ENCODE data around the gene RPS6KA3.

DNA sequence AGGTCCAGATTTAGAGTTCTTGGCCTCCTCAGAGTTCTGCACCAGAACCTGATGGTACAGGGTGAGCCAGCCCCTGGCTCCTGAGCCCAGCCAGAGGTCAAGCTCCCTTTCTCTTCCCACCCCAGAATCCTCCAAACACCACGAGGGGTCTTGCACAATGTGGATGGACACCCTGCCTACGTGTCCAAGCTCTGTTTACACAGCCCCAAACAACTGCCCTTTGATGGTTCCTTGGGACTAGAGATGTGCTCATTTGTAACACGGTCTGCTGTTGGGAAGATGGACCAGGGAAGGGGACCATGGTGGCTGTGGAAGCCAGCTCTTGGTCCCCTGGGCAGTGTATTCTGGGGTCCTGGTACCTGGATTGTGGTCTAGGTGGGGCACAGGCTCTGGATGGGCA, 40.0 kb upstream of the RPS6KA3 start:
- TF ChIP-seq, protein P1, sequence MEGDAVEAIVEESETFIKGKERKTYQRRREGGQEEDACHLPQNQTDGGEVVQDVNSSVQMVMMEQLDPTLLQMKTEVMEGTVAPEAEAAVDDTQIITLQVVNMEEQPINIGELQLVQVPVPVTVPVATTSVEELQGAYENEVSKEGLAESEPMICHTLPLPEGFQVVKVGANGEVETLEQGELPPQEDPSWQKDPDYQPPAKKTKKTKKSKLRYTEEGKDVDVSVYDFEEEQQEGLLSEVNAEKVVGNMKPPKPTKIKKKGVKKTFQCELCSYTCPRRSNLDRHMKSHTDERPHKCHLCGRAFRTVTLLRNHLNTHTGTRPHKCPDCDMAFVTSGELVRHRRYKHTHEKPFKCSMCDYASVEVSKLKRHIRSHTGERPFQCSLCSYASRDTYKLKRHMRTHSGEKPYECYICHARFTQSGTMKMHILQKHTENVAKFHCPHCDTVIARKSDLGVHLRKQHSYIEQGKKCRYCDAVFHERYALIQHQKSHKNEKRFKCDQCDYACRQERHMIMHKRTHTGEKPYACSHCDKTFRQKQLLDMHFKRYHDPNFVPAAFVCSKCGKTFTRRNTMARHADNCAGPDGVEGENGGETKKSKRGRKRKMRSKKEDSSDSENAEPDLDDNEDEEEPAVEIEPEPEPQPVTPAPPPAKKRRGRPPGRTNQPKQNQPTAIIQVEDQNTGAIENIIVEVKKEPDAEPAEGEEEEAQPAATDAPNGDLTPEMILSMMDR (IDR thresholded peaks at IDR 0.05), result no peak
- TF ChIP-seq, protein P2, sequence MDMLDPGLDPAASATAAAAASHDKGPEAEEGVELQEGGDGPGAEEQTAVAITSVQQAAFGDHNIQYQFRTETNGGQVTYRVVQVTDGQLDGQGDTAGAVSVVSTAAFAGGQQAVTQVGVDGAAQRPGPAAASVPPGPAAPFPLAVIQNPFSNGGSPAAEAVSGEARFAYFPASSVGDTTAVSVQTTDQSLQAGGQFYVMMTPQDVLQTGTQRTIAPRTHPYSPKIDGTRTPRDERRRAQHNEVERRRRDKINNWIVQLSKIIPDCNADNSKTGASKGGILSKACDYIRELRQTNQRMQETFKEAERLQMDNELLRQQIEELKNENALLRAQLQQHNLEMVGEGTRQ (IDR thresholded peaks at IDR 0.05; ENCODE audit: borderline replicate concordance, low read depth, low read length), result no peak
- TF ChIP-seq RCOR1 (IDR thresholded peaks at IDR 0.05; ENCODE audit: low read length), result no peak
- TF ChIP-seq EP300 (IDR thresholded peaks at IDR 0.05; ENCODE audit: borderline replicate concordance in 1 of 2, low read depth in 1 of 2, low read length in 1 of 2), result no peak
- no peak for TF ChIP-seq POLR2AphosphoS5 (IDR thresholded peaks at IDR 0.05; ENCODE audit: low read depth, low read length)
- no peak for TF ChIP-seq RFX5 (IDR thresholded peaks at IDR 0.05; ENCODE audit: low read length)
- no peak for TF ChIP-seq MXI1 (IDR thresholded peaks at IDR 0.05; ENCODE audit: low read depth, low read length)
- no peak for TF ChIP-seq YY1 (IDR thresholded peaks at IDR 0.05; ENCODE audit: low read depth)
- TF ChIP-seq, protein P3, sequence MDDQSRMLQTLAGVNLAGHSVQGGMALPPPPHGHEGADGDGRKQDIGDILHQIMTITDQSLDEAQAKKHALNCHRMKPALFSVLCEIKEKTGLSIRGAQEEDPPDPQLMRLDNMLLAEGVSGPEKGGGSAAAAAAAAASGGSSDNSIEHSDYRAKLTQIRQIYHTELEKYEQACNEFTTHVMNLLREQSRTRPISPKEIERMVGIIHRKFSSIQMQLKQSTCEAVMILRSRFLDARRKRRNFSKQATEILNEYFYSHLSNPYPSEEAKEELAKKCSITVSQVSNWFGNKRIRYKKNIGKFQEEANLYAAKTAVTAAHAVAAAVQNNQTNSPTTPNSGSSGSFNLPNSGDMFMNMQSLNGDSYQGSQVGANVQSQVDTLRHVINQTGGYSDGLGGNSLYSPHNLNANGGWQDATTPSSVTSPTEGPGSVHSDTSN (IDR thresholded peaks at IDR 0.05), result no peak
- no peak for TF ChIP-seq RAD21 (IDR thresholded peaks at IDR 0.05; ENCODE audit: low read length)

Data from SK-N-SH (cell line).